HFFc6 (cell line): ENCODE data around the gene SIM1. TPM values are rescaled to one million over a fixed set of nuclear protein-coding genes. Genes with fewer than 3 reads are reported as not detected.
A peak's percentile ranks its signal among the peaks of the same experiment; 100 is the strongest.

Experiments used
- DNase-seq: peaks from one replicate; pipeline ENCODE4 v3.0.0-alpha.2; 2018
- H3K27ac Mint-ChIP-seq: 2 replicates; pipeline ENCODE4 v1.8.0; 2020; ENCODE audit warnings: mild to moderate bottlenecking, mixed read lengths
- H3K27me3 Mint-ChIP-seq: 2 replicates; pipeline ENCODE4 v1.8.0; 2021; ENCODE audit warnings: mild to moderate bottlenecking, moderate library complexity, mixed read lengths; ENCODE audit not compliant: insufficient read depth
- H3K36me3 Mint-ChIP-seq: 2 replicates; pipeline ENCODE4 v1.8.0; 2021; ENCODE audit warnings: low read depth, mixed read lengths
- H3K4me1 Mint-ChIP-seq: 2 replicates; pipeline ENCODE4 v1.8.0; 2020; ENCODE audit warnings: low read depth, mixed read lengths
- H3K4me3 Mint-ChIP-seq: 2 replicates; pipeline ENCODE4 v1.8.0; 2020; ENCODE audit warnings: mild to moderate bottlenecking, moderate library complexity, mixed read lengths
- H3K9me3 Mint-ChIP-seq: 2 replicates; pipeline ENCODE4 v1.8.0; 2020; ENCODE audit warnings: mild to moderate bottlenecking, mixed read lengths
- CTCF ChIP-seq: fragments of 200-600 bp; sonication (generic); IDR thresholded peaks from 2 replicates; pipeline ENCODE4 v1.5.0; 2021; ENCODE audit warnings: antibody characterized with exemption, mild to moderate bottlenecking
- long read RNA-seq: library from polyadenylated mRNA; unstranded; transcript quantifications from one replicate; pipeline ENCODE4 v2.0.0, GENCODE V29; 2019
- total RNA-seq, 6 experiments: library from RNA; stranded (reverse); fragmentation: NEBNext Ultra II Directional; extraction: Animal tissue kit (Norgen Biotek cat#: 25700); gene quantifications; 2 replicates in 1 of 6; 3 replicates in 5 of 6; pipeline ENCODE4 v1.2.3, GENCODE V29; 2021

The SIM1 gene
- 10 to 100 TPM; 15.4 to 22.0 (median 18.2) TPM for total RNA-seq
- long read RNA-seq, partial matches to known transcripts: 0 of 9 reads
- long read RNA-seq, other reads (novel, unspliced or antisense): 7 of 9 reads

- Mint-ChIP-seq H3K9me3 (no peaks in the 10 kb centered on the region), H3K27ac (peak within 1 kb of the TSS; percentile 93), H3K36me3 (peaks cover 34% of the 10 kb centered on the region), H3K27me3 (peaks cover 2% of the 10 kb centered on the region; the same call in 1 of the 2 replicates), H3K4me1 (peaks cover 21% of the 10 kb centered on the region), H3K4me3 (peak within 1 kb of the TSS; percentile 96)
- TF ChIP-seq CTCF: no peak; the same call in 1 of the 2 replicates
- peak; percentile 93 for DNase-seq
Observed at GRCh38 chr6:100464903-100465700, at the start of gene SIM1. TSS of gene SIM1 (minus strand) at chr6:100464921. CDS start at chr6:100463468, 1,453 bp downstream.

GRCh38 chr6:100512203-100512862 is 47.6 kb upstream of the SIM1 start:
- peak overlapping the region; percentile 10; the same call in 1 of the 2 replicates for H3K4me3 Mint-ChIP-seq
- H3K27me3 Mint-ChIP-seq: no peaks in the 10 kb centered on the region
- H3K9me3 Mint-ChIP-seq: no peaks in the 10 kb centered on the region
- no peak for TF ChIP-seq CTCF
- peak; percentile 64 for DNase-seq
- peaks cover 38% of the 10 kb centered on the region for H3K36me3 Mint-ChIP-seq
- peaks cover 29% of the 10 kb centered on the region for H3K4me1 Mint-ChIP-seq
- peak overlapping the region; percentile 45; the same call in 1 of the 2 replicates for H3K27ac Mint-ChIP-seq

GRCh38 chr6:100509101-100509500 is 44.4 kb upstream of the SIM1 start:
- Mint-ChIP-seq H3K27me3 (no peaks in the 10 kb centered on the region), H3K36me3 (peaks cover 29% of the 10 kb centered on the region), H3K4me1 (peaks cover 19% of the 10 kb centered on the region), H3K4me3 (no peak overlapping the region), H3K9me3 (no peaks in the 10 kb centered on the region), H3K27ac (no peak overlapping the region)
- no peak for TF ChIP-seq CTCF
- no peak for DNase-seq

- H3K4me1 Mint-ChIP-seq: peaks cover 2% of the 10 kb centered on the region
Observed at GRCh38 chr6:100506651-100507050, 41.9 kb upstream of the SIM1 start.

More at GRCh38 chr6:100506651-100507050, 41.9 kb upstream of the SIM1 start:
- no peak overlapping the region for H3K27ac Mint-ChIP-seq
- no peaks in the 10 kb centered on the region for H3K9me3 Mint-ChIP-seq
- no peaks in the 10 kb centered on the region for H3K27me3 Mint-ChIP-seq
- H3K4me3 Mint-ChIP-seq: no peak overlapping the region
- peak; percentile 20 for DNase-seq
- TF ChIP-seq CTCF: no peak
- peaks cover 13% of the 10 kb centered on the region for H3K36me3 Mint-ChIP-seq
